ENCODE results near the gene SVOP.

The SVOP gene

GRCh38 chr12:108939594-108939993 lies 81.3 kb downstream of the SVOP start:
- no peak for DNase-seq (ENCODE audit: low read depth in 2 of 3, low spot score in 1 of 3)

DNA sequence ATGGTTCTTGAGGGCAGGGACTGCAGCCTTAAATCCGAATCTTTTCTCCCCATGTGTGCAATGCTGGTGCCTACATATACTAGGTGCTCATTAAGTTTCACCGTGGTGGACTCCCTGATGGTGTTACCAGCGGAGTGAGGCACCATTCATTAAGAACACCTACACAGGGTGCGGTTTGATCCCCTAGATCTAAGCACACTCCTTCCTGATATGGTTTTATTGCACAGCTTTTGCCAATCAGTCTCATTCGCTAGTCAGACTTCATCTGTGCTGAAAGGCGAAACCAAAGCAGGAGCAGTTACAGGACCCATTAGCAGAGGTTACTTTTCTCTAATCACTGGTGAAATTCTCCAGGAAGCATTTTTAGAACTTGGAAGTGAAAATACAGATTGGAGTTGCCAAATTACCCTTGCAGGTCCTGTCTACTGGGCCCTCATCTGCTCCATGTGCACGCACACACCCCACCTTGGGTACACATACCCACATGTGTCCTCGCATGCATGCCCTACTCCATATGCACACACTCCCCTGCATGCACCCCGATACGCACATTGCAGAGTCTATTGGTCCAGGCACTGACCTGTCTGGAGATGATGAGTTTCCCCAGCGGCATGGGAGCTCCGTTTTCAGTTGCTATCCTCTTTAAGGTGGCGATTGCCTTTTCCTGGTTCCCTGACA lies 82.5 kb downstream of the SVOP start:
- DNase-seq (ENCODE audit: low read depth in 2 of 3, low spot score in 1 of 3), result no peak

- DNase-seq (ENCODE audit: low read depth in 2 of 3, low spot score in 1 of 3), result no peak
Observed at GRCh38 chr12:108935159-108935763, 85.6 kb downstream of the SVOP start.

DNA sequence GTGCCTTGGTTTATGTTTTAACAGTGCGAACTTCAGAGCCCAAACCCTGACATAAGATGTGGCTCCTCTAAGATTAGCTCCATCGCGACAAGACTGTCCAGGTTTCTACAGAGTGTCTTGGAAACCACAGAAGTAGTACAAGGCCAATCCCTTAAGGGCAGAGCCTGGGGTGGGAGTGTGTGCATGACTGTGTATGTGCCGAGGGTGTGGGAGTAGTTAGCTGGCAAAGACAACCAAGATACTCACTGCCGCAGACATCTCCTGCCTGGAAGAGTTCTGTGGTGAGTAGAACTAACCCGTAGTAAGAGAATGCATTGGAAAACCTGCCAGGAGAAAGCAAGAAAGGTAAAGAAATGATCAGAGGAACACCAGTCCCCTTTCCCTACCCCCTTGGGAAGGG lies 86.9 kb downstream of the SVOP start:
- no peak for DNase-seq (ENCODE audit: low read depth in 2 of 3, low spot score in 1 of 3)

DNA sequence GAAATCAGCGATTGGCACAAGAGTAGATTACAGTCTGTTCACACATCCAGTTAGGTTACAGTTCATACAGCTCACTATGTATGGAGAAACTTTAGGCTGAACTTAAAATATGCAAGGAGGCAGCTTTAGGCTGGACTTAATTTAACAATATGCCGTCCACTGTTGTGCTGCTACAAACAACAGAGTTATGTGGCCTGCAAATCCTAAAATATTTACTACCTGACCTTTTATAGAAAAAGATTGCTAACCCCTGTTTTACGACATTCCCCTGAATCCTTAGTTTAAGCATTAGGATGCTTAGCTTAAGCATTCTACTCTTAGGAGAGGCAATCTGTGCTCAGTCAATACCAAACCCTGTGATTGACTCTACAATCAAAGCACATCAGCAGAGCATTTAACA lies 90.1 kb downstream of the SVOP start:
- no peak for DNase-seq (ENCODE audit: low read depth in 2 of 3, low spot score in 1 of 3)

DNA sequence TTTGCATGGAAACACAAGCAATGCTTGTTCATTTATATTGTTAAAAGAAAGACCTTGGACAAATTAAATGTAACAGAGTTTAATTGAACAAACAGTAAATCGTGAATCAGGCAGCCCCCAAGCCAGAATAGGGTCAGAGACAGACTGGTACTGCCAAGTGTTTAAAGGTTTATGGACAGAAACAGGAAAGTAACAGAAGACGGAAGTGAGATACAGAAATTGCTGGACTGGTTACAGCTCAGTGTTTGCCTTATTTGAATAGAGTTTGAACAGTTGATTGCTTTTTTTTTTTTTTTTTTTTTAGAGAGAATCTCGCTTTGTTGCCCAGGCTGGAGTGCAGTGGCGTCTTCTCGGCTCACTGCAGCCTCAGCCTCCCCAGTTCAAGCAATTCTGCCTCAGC lies 90.7 kb downstream of the SVOP start:
- DNase-seq (ENCODE audit: low read depth in 2 of 3, low spot score in 1 of 3), result no peak

GRCh38 chr12:108928695-108929094 lies 92.2 kb downstream of the SVOP start:
- no peak for DNase-seq (ENCODE audit: low read depth in 2 of 3, low spot score in 1 of 3)

DNA sequence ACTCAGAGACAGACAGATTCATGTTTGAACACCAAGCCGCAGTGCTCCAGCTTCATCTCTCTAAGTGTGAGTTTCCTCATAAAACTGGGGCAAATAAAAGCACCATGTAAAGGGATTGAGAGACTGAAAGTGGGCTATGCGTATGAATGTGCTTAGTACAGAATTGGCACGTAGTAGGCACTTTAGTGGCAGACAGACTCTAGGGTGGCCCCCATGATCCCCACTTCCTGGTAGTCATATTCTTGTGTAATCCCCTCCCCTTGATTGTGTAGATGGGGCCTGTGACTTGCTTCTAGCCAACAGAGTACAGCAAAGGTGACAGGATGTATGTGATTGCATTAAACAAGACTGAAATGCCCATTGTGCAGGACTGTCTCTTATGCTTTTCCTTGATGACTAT lies 98.0 kb downstream of the SVOP start:
- no peak for DNase-seq (ENCODE audit: low read depth in 2 of 3, low spot score in 1 of 3)

- DNase-seq (ENCODE audit: low read depth in 2 of 3, low spot score in 1 of 3), result no peak
Observed at GRCh38 chr12:108921946-108922345, 98.9 kb downstream of the SVOP start.

DNA sequence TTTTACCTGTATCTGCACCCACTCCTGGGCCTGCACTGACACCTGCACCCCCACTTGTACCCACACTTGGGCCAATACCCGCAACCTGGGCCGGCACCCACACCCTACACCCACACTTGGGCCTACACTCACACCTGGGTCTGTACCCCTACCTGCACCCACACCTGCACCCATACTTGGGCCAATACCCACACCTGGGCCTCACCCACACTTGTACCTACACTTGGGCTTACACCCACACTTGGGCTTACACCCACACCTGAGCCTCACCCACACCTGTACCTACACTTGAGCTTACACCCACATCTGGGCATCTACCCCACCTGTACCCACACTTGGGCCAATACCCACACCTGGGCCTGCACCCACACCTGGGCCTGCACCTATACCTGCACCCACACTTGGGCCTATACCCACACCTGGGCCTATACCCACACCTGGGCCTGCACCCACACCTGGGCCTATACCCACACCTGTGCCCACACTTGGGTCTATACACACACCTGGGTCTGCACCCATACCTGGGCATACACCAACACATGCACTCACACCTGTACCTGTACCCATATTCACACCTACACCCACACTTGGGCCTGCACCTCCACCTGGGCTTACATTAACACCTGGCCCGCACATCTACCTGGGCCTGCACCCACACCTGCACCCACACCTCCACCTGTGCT lies 101.8 kb downstream of the SVOP start:
- no peak for DNase-seq (ENCODE audit: low read depth in 2 of 3, low spot score in 1 of 3)

DNA sequence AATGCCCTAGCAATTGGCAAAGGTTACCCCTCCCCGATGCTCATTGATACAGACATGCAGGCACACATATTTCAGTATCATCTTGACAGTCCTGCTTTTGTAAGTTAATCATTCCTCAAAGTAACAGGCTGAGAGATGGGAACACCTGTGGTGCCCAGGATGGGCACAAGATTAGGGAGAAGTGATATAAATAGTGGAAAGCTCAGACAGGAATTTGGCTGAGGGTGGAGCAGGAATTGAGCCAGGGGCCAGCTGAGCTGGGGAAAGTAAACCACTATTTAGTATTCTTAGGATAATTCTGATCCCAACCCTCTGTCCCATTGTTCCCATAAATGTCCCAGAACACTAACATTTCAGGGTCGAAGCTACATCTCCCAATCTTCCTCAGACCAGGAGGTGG lies 102.7 kb downstream of the SVOP start:
- DNase-seq (ENCODE audit: low read depth in 2 of 3, low spot score in 1 of 3), result no peak

- DNase-seq (ENCODE audit: low read depth in 2 of 3, low spot score in 1 of 3), result no peak
Observed at GRCh38 chr12:108916336-108916735, 104.5 kb downstream of the SVOP start.

DNA sequence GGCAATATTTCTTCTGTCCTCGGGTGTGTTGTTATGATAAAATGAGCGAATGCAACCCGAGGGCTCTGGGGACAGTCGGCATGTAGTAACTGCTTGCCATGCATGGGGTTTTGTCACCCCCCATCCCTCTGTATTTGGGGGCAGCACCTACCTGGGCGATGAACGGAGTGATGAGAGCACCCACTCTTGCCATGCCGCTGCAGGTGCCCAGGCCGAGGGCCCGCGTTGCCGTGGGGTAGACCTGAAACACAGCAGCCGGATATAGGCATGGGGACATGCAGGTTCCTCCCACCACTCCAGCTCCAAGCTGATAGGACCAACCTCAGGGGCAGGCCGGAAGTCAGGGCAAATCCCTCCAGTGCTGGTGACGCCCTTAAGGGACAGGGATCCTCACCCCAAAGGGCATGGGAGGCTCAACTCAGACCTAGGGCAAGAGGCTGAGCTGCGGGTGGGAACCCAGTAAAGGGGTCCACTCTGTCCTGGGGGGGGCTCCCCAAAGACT lies 105.2 kb downstream of the SVOP start:
- DNase-seq (ENCODE audit: low read depth in 2 of 3, low spot score in 1 of 3), result no peak

GRCh38 chr12:108914121-108914531 lies 106.7 kb downstream of the SVOP start:
- DNase-seq (ENCODE audit: low read depth in 2 of 3, low spot score in 1 of 3), result no peak

GRCh38 chr12:108912361-108912760 lies 108.5 kb downstream of the SVOP start:
- DNase-seq (ENCODE audit: low read depth in 2 of 3, low spot score in 1 of 3), result no peak

DNA sequence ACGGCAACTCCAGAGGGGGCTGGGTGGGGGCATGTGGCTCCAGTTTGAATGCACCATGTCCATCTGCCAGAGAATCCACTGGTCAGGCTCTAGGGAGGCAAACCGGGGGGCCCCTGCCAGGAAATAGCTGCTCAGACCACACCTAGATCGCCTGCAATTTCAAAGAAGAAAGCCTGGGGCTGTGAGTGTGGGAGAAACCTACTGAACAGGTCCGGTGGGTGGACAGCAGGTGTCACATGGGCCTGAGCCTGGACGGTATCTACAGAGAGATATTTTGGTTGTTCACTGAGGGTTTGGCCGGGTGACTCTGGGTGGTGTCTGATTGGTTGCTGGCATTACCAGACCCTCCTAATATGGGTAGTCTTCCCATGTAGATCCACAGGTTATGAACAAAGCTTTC lies 109.0 kb downstream of the SVOP start:
- DNase-seq (ENCODE audit: low read depth in 2 of 3, low spot score in 1 of 3), result no peak

- DNase-seq (ENCODE audit: low read depth in 2 of 3, low spot score in 1 of 3), result no peak
Observed at GRCh38 chr12:108910336-108910735, 110.5 kb downstream of the SVOP start.

DNA sequence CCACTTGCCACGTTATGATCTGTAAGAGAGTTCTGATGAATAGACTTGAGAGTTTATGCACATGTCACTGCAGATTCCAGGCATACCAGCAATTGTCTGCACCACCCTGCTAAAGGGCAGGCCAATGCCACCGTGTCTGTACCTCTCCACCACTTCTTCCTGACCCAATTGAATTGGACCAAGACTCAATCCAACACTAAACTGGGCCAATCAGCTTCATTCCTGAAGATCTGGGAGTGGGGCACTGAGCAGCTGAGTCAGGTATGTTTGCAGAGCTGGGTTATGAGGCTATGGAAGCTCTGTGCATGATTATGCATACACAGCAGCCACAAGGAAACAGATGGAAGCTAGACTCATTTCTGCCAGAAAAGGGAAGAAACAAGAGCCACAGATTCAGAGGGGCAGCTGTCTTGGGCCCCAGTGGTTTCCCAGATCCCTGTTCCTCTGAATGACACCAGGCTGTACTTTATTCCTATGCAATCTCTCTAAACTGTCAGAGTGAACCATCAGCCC lies 113.0 kb downstream of the SVOP start:
- no peak for DNase-seq (ENCODE audit: low read depth in 2 of 3, low spot score in 1 of 3)

DNA sequence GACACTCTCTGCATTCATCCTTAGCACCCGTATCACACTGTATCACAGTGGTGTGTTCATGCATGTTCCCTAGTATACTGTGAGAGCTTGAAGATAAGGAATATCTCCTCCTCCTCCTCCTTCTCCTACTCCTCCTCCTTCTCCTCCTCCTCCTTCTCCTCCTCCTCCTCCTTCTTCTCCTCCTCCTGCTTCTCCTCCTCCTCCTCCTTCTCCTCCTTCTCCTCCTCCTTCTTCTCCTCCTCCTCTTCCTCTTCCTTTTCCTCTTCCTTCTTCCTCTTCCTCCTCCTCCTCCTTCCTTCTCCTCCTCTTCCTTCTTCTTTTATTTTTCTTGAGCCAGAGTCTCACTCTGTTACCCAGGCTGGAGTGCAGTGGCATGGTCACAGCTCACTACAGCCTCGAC lies 113.9 kb downstream of the SVOP start:
- DNase-seq (ENCODE audit: low read depth in 2 of 3, low spot score in 1 of 3), result no peak

- no peak for DNase-seq (ENCODE audit: low read depth in 2 of 3, low spot score in 1 of 3)
Observed at GRCh38 chr12:108905725-108906124, 115.1 kb downstream of the SVOP start.

- no peak for DNase-seq (ENCODE audit: low read depth in 2 of 3, low spot score in 1 of 3)
Observed at GRCh38 chr12:108899145-108899544, 121.7 kb downstream of the SVOP start.

DNA sequence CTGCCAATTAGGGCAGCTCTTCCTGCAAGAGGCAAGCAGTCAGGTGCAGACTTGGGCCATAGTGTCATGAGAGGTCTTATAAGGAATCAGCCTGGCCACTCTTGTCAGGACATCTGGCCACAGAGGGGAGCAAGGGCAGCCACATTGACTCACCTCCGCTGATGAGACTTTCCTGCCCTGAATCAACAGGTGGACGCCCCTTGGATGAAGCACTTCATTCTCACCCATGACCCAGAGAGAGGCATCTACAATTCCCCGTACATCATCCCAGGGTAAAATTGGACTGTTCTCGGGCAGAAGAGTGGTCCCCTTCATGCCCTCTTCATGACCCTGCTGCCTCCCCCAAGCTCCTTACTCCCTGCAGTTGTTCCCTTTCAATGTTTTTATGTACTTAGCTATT lies 124.1 kb downstream of the SVOP start:
- DNase-seq (ENCODE audit: low read depth in 2 of 3, low spot score in 1 of 3), result no peak
